Caco-2 (cell line): ENCODE results near the gene ERGIC1. TPM values are rescaled to one million over a fixed set of nuclear protein-coding genes. Genes with fewer than 3 reads are reported as not detected.

ENCODE experiments used
- BruUV-seq: library from RNA; stranded (reverse); fragments of 400-500 nt; replicated peaks from 2 replicates; lab custom pipeline; 2021; lab: Mats Ljungman, UMichigan
- CTCF ChIA-PET: fragments of 300-600 bp; sonication (Branson Sonifier 250); formaldehyde crosslinking; loops from one replicate; lab custom pipeline; 2022; ENCODE audit warnings: antibody characterized with exemption; lab: Charles Lee
- POLR2A ChIA-PET: fragments of 300-600 bp; sonication (Branson Sonifier 250); formaldehyde crosslinking; loops from one replicate; lab custom pipeline; 2022; ENCODE audit warnings: antibody characterized with exemption; lab: Charles Lee
- DNase-seq, 2 experiments: peaks; one replicate each; pipeline versions ENCODE4 v3.0.0 to v3.0.0-alpha.2; 2020 to 2022
- H3K27me3 ChIP-seq: replicated peaks from 2 replicates; pipeline ENCODE4 v1.6.0; 2011; ENCODE audit warnings: low read length; ENCODE audit not compliant: control insufficient read depth, insufficient read depth
- H3K36me3 ChIP-seq: 2 replicates; pipeline ENCODE4 v1.5.1; 2011; ENCODE audit warnings: low read length; ENCODE audit not compliant: control insufficient read depth, insufficient read depth
- H3K4me1 ChIP-seq: fragments of 250-450 bp; sonication (Bioruptor Pico); 2 replicates; pipeline ENCODE4 v1.5.1; 2020; ENCODE audit warnings: mild to moderate bottlenecking
- H3K4me3 ChIP-seq: 2 replicates; pipeline ENCODE4 v1.5.1; 2011; ENCODE audit warnings: low read depth, mild to moderate bottlenecking, control low read depth, low read length
- H3K9me3 ChIP-seq: fragments of 250-450 bp; sonication (Bioruptor Pico); 2 replicates; pipeline ENCODE4 v1.5.1; 2020; ENCODE audit warnings: mild to moderate bottlenecking, moderate library complexity
- H3K27ac Mint-ChIP-seq: one replicate; pipeline ENCODE4 v1.8.0; 2022; ENCODE audit warnings: mixed read lengths; ENCODE audit not compliant: unreplicated experiment
- H3K27me3 Mint-ChIP-seq: one replicate; pipeline ENCODE4 v1.8.0; 2022; ENCODE audit warnings: mixed read lengths; ENCODE audit not compliant: insufficient read depth, unreplicated experiment
- H3K36me3 Mint-ChIP-seq: one replicate; pipeline ENCODE4 v1.8.0; 2022; ENCODE audit warnings: mild to moderate bottlenecking, mixed read lengths; ENCODE audit not compliant: insufficient read depth, unreplicated experiment
- H3K4me1 Mint-ChIP-seq: one replicate; pipeline ENCODE4 v1.8.0; 2022; ENCODE audit warnings: low read depth, mixed read lengths; ENCODE audit not compliant: unreplicated experiment
- H3K4me3 Mint-ChIP-seq: one replicate; pipeline ENCODE4 v1.8.0; 2022; ENCODE audit warnings: mild to moderate bottlenecking, moderate library complexity, mixed read lengths; ENCODE audit not compliant: unreplicated experiment
- H3K9me3 Mint-ChIP-seq: one replicate; pipeline ENCODE4 v1.8.0; 2022; ENCODE audit warnings: mixed read lengths; ENCODE audit not compliant: unreplicated experiment
- intact Hi-C: fragments of 100-400 bp; cut with micrococcal nuclease; formaldehyde crosslinking; loops from one replicate; pipeline ENCODE4 v1.10.0; 2022; ENCODE audit not compliant: unreplicated experiment
- total RNA-seq: library from RNA; stranded (reverse); gene quantifications from 2 replicates; pipeline ENCODE4 v1.2.3, GENCODE V29; 2022
- TF ChIP-seq, protein P1 (sequence below), 2 experiments: fragments of 200-600 bp in 1 of 2; IDR thresholded peaks; 1 replicate in 1 of 2; 2 replicates in 1 of 2; pipeline versions ENCODE4 v1.5.1 to v1.8.0; 2011 to 2022; ENCODE audit warnings: antibody characterized with exemption in 1 of 2, control low read depth in 1 of 2, inconsistent platforms in 1 of 2, low read depth in 1 of 2, low read length in 1 of 2, mild to moderate bottlenecking in 1 of 2, moderate library complexity in 1 of 2; ENCODE audit not compliant: insufficient read depth in 1 of 2, severe bottlenecking in 1 of 2, unreplicated experiment in 1 of 2

Gene ERGIC1
- total RNA-seq, 1 experiment from 2014 or later: 161 TPM

GRCh38 chr5:172975289-172975688, 141.2 kb downstream of the ERGIC1 start:
- no peak for DNase-seq
- CTCF ChIA-PET: interaction anchor here (0.9 kb wide), 1 partner anchor 307 kb away, joined by 4 read pairs; no protein-coding TSS in a partner anchor
- Histone ChIP-seq H3K4me3 (no peak overlapping the region), H3K27me3 (no peaks in the 10 kb centered on the region), H3K4me1 (peaks cover 17% of the 10 kb centered on the region), H3K36me3 (no peaks in the 10 kb centered on the region), H3K9me3 (no peaks in the 10 kb centered on the region)
- no peaks in the 10 kb centered on the region for H3K9me3 Mint-ChIP-seq
- no peak overlapping the region for H3K4me3 Mint-ChIP-seq
- H3K36me3 Mint-ChIP-seq: no peaks in the 10 kb centered on the region
- TF ChIP-seq, protein P1, sequence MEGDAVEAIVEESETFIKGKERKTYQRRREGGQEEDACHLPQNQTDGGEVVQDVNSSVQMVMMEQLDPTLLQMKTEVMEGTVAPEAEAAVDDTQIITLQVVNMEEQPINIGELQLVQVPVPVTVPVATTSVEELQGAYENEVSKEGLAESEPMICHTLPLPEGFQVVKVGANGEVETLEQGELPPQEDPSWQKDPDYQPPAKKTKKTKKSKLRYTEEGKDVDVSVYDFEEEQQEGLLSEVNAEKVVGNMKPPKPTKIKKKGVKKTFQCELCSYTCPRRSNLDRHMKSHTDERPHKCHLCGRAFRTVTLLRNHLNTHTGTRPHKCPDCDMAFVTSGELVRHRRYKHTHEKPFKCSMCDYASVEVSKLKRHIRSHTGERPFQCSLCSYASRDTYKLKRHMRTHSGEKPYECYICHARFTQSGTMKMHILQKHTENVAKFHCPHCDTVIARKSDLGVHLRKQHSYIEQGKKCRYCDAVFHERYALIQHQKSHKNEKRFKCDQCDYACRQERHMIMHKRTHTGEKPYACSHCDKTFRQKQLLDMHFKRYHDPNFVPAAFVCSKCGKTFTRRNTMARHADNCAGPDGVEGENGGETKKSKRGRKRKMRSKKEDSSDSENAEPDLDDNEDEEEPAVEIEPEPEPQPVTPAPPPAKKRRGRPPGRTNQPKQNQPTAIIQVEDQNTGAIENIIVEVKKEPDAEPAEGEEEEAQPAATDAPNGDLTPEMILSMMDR (IDR thresholded peaks at IDR 0.05; ENCODE audit: insufficient read depth in 1 of 2, low read depth in 1 of 2, low read length in 1 of 2, severe bottlenecking in 1 of 2, unreplicated experiment in 1 of 2): no peak
- BruUV-seq: no TSS peak
- peaks cover 7% of the 10 kb centered on the region for H3K4me1 Mint-ChIP-seq
- POLR2A ChIA-PET: no interaction called here
- H3K27ac Mint-ChIP-seq: no peak overlapping the region
- H3K27me3 Mint-ChIP-seq: no peaks in the 10 kb centered on the region
- intact Hi-C loops: no loop called here

GRCh38 chr5:172979778-172980177, 145.7 kb downstream of the ERGIC1 start:
- Mint-ChIP-seq H3K9me3 (no peaks in the 10 kb centered on the region), H3K27ac (no peak overlapping the region), H3K4me3 (no peak overlapping the region), H3K4me1 (no peaks in the 10 kb centered on the region), H3K36me3 (peaks cover 14% of the 10 kb centered on the region), H3K27me3 (no peaks in the 10 kb centered on the region)
- no peak overlapping the region for H3K4me3 ChIP-seq
- H3K27me3 ChIP-seq: no peaks in the 10 kb centered on the region
- no peak for DNase-seq
- ChIA-PET CTCF (interaction anchor here (0.6 to 1.1 kb wide), 2 partner anchors 29 to 30 kb away, joined by 3 to 4 read pairs; no protein-coding TSS in a partner anchor), POLR2A (no interaction called here)
- H3K9me3 ChIP-seq: no peaks in the 10 kb centered on the region
- BruUV-seq: no TSS peak
- H3K4me1 ChIP-seq: peaks cover 4% of the 10 kb centered on the region; the same call in 1 of the 2 replicates
- TF ChIP-seq, protein P1 (IDR thresholded peaks at IDR 0.05; ENCODE audit: insufficient read depth in 1 of 2, low read depth in 1 of 2, low read length in 1 of 2, severe bottlenecking in 1 of 2, unreplicated experiment in 1 of 2): no peak
- intact Hi-C loops: loop anchor here (2.0 to 5.0 kb wide), 2 partner anchors 21 to 353 kb away; partner anchors contain the start of gene RPL26L1
- no peaks in the 10 kb centered on the region for H3K36me3 ChIP-seq

DNA sequence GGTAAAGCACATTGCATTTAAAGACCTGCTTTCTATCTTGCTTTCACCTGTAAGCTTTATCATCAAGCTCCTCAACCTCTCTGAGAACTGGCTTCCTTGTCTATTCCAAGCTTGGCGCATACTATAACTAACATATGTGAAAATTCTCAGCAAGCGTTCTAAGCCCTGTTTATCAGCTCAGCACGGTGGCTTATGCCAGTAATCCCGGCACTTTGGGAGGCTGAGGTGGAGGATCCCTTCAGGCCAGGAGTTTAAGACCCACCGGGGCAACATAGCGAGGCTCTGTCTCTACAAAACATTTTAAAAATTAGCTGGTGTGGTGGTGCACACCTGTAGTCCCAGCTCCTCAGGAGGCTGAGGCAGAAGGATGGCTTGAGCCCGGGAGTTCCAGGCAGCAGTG, 147.9 kb downstream of the ERGIC1 start:
- no peaks in the 10 kb centered on the region for H3K9me3 Mint-ChIP-seq
- ChIA-PET CTCF (interaction anchor here (0.6 kb wide), 1 partner anchor 23 kb away, joined by 14 read pairs; no protein-coding TSS in a partner anchor), POLR2A (no interaction called here)
- no TSS peak for BruUV-seq
- Histone ChIP-seq H3K4me1 (peaks cover 11% of the 10 kb centered on the region), H3K9me3 (no peaks in the 10 kb centered on the region), H3K4me3 (no peak overlapping the region), H3K36me3 (peaks cover 2% of the 10 kb centered on the region), H3K27me3 (no peaks in the 10 kb centered on the region)
- H3K27me3 Mint-ChIP-seq: no peaks in the 10 kb centered on the region
- no peak for DNase-seq
- H3K27ac Mint-ChIP-seq: no peak overlapping the region
- no peak overlapping the region for H3K4me3 Mint-ChIP-seq
- TF ChIP-seq, protein P1 (IDR thresholded peaks at IDR 0.05; ENCODE audit: insufficient read depth in 1 of 2, low read depth in 1 of 2, low read length in 1 of 2, severe bottlenecking in 1 of 2, unreplicated experiment in 1 of 2): no peak
- H3K4me1 Mint-ChIP-seq: peaks cover 7% of the 10 kb centered on the region
- H3K36me3 Mint-ChIP-seq: peaks cover 31% of the 10 kb centered on the region
- intact Hi-C loops: loop anchor here (5.0 kb wide), 1 partner anchor 350 kb away; no protein-coding TSS in a partner anchor
